ENCODE results near the gene RHOV. TPM values are rescaled to one million over a fixed set of nuclear protein-coding genes. Genes with fewer than 3 reads are reported as not detected.

RHOV gene
- polyA plus RNA-seq, 2 of the 4 experiments (the other 2 are of a cell fraction), result 7.6 to 13.0 TPM

DNA sequence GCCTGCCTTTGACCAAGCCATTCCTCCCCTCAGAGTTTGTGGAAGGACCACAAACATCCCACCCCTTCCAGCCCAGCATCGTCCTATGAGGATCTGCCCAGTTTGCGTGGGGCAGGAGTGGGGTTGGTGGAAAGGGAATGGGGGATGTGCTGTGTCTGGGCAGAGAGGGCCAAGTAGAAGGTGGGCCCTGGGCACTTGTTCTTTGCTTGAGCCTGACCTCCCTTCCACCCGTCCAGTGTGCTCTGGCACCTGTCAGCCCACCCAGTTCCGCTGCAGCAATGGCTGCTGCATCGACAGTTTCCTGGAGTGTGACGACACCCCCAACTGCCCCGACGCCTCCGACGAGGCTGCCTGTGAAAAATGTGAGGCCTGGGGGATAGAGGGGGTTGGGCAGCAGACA is 19.9 kb downstream of the RHOV start:
- Histone ChIP-seq H3K4me1 (peaks cover 20% of the 10 kb centered on the region), H3K27ac (no peak overlapping the region), H3K4me2 (no peak overlapping the region), H3K9me3 (no peaks in the 10 kb centered on the region), H3K4me3 (no peak overlapping the region)
- no peak for TF ChIP-seq JUN (IDR thresholded peaks at IDR 0.05)
- no peak for TF ChIP-seq SMC3 (IDR thresholded peaks at IDR 0.05)
- no peak for TF ChIP-seq EHMT2 (IDR thresholded peaks at IDR 0.05; ENCODE audit: low read depth)
- TF ChIP-seq MAZ (IDR thresholded peaks at IDR 0.05; ENCODE audit: borderline replicate concordance, low read depth, low read length), result no peak
- TF ChIP-seq JUNB (IDR thresholded peaks at IDR 0.05), result no peak
- TF ChIP-seq FOSB (CRISPR knock-in tag; IDR thresholded peaks at IDR 0.05), result no peak
- TF ChIP-seq, protein P1, sequence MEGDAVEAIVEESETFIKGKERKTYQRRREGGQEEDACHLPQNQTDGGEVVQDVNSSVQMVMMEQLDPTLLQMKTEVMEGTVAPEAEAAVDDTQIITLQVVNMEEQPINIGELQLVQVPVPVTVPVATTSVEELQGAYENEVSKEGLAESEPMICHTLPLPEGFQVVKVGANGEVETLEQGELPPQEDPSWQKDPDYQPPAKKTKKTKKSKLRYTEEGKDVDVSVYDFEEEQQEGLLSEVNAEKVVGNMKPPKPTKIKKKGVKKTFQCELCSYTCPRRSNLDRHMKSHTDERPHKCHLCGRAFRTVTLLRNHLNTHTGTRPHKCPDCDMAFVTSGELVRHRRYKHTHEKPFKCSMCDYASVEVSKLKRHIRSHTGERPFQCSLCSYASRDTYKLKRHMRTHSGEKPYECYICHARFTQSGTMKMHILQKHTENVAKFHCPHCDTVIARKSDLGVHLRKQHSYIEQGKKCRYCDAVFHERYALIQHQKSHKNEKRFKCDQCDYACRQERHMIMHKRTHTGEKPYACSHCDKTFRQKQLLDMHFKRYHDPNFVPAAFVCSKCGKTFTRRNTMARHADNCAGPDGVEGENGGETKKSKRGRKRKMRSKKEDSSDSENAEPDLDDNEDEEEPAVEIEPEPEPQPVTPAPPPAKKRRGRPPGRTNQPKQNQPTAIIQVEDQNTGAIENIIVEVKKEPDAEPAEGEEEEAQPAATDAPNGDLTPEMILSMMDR (IDR thresholded peaks at IDR 0.05), result no peak
- TF ChIP-seq POLR2AphosphoS2 (conservative IDR thresholded peaks at IDR 0.05; ENCODE audit: low read length), result no peak
- TF ChIP-seq, protein P2, sequence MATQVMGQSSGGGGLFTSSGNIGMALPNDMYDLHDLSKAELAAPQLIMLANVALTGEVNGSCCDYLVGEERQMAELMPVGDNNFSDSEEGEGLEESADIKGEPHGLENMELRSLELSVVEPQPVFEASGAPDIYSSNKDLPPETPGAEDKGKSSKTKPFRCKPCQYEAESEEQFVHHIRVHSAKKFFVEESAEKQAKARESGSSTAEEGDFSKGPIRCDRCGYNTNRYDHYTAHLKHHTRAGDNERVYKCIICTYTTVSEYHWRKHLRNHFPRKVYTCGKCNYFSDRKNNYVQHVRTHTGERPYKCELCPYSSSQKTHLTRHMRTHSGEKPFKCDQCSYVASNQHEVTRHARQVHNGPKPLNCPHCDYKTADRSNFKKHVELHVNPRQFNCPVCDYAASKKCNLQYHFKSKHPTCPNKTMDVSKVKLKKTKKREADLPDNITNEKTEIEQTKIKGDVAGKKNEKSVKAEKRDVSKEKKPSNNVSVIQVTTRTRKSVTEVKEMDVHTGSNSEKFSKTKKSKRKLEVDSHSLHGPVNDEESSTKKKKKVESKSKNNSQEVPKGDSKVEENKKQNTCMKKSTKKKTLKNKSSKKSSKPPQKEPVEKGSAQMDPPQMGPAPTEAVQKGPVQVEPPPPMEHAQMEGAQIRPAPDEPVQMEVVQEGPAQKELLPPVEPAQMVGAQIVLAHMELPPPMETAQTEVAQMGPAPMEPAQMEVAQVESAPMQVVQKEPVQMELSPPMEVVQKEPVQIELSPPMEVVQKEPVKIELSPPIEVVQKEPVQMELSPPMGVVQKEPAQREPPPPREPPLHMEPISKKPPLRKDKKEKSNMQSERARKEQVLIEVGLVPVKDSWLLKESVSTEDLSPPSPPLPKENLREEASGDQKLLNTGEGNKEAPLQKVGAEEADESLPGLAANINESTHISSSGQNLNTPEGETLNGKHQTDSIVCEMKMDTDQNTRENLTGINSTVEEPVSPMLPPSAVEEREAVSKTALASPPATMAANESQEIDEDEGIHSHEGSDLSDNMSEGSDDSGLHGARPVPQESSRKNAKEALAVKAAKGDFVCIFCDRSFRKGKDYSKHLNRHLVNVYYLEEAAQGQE (IDR thresholded peaks at IDR 0.05), result no peak
- TF ChIP-seq, protein P3, sequence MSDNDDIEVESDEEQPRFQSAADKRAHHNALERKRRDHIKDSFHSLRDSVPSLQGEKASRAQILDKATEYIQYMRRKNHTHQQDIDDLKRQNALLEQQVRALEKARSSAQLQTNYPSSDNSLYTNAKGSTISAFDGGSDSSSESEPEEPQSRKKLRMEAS (IDR thresholded peaks at IDR 0.05), result no peak
- TF ChIP-seq KDM1A (IDR thresholded peaks at IDR 0.05; ENCODE audit: low read depth), result no peak
- TF ChIP-seq, protein P4, sequence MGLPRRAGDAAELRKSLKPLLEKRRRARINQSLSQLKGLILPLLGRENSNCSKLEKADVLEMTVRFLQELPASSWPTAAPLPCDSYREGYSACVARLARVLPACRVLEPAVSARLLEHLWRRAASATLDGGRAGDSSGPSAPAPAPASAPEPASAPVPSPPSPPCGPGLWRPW (IDR thresholded peaks at IDR 0.05), result no peak
- TF ChIP-seq CBX2 (IDR thresholded peaks at IDR 0.05; ENCODE audit: borderline replicate concordance, low read depth), result no peak
- no peak for TF ChIP-seq ZFP36 (IDR thresholded peaks at IDR 0.05; ENCODE audit: borderline replicate concordance, partially characterized antibody)
- TF ChIP-seq HOXB5 (CRISPR knock-in tag; IDR thresholded peaks at IDR 0.05), result no peak
- no peak for TF ChIP-seq CHD2 (IDR thresholded peaks at IDR 0.05; ENCODE audit: low read length, partially characterized antibody)
- no peak for TF ChIP-seq RFX5 (IDR thresholded peaks at IDR 0.05)
- TF ChIP-seq MYC (IDR thresholded peaks at IDR 0.05; ENCODE audit: borderline replicate concordance, low read length), result no peak
- no peak for TF ChIP-seq EHF (CRISPR knock-in tag; IDR thresholded peaks at IDR 0.05)
- 98% methylated on average over 4 of the region's 10 CpGs for WGBS (ENCODE audit: missing lambda C conversion rate)
- POLR2A ChIA-PET, result no interaction called here
- ATAC-seq, result no peak
- CTCF ChIA-PET, result interaction anchor here (1.4 to 9.3 kb wide), 3 partner anchors 11 to 178 kb away, joined by 3 to 156 read pairs (median 5); partner anchors contain the start of gene SPINT1
- no peak for FAIRE-seq
- DNase-seq (ENCODE audit: low read depth in 1 of 2, low spot score in 1 of 2), result no peak

DNA sequence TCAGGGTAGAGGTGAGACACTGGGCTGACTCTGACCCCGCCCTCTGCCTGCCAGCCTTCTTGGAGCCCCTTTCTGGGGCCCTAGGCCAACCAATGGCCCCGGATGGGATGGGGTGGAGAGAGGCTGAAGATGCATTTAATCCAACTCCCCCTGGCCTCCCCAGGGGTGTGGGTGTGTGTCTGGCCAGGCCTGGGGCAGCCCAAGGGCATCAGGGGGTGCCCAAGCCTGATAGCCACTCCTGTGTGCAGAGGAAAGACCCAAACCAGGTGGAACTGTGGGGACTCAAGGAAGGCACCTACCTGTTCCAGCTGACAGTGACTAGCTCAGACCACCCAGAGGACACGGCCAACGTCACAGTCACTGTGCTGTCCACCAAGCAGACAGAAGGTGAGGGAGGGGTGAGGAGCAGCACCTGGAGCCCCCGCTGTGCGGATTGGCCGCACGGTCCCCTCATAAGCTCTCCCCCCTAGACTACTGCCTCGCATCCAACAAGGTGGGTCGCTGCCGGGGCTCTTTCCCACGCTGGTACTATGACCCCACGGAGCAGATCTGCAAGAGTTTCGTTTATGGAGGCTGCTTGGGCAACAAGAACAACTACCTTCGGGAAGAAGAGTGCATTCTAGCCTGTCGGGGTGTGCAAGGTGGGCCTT is 20.7 kb downstream of the RHOV start:
- ChIA-PET POLR2A (no interaction called here), CTCF (interaction anchor here (1.4 to 9.3 kb wide), 3 partner anchors 10 to 179 kb away, joined by 3 to 156 read pairs (median 5); partner anchors contain the start of gene SPINT1)
- Histone ChIP-seq H3K9me3 (no peaks in the 10 kb centered on the region), H3K4me1 (peaks cover 13% of the 10 kb centered on the region), H3K4me2 (no peak overlapping the region), H3K4me3 (no peak overlapping the region), H3K27ac (no peak overlapping the region)
- 84% methylated on average over 13 of the region's 16 CpGs for WGBS (ENCODE audit: missing lambda C conversion rate)
- ATAC-seq (no peak), DNase-seq (ENCODE audit: low read depth in 1 of 2, low spot score in 1 of 2) (no peak), FAIRE-seq (no peak)
- no peak for TF ChIP-seq CHD2 (IDR thresholded peaks at IDR 0.05; ENCODE audit: low read length, partially characterized antibody)
- no peak for TF ChIP-seq FOSL2 (IDR thresholded peaks at IDR 0.05)
- no peak for TF ChIP-seq FOSL2 (CRISPR knock-in tag; IDR thresholded peaks at IDR 0.05)
- TF ChIP-seq, protein P5, sequence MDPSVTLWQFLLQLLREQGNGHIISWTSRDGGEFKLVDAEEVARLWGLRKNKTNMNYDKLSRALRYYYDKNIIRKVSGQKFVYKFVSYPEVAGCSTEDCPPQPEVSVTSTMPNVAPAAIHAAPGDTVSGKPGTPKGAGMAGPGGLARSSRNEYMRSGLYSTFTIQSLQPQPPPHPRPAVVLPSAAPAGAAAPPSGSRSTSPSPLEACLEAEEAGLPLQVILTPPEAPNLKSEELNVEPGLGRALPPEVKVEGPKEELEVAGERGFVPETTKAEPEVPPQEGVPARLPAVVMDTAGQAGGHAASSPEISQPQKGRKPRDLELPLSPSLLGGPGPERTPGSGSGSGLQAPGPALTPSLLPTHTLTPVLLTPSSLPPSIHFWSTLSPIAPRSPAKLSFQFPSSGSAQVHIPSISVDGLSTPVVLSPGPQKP (IDR thresholded peaks at IDR 0.05; ENCODE audit: low read depth, low read length), result no peak
- no peak for TF ChIP-seq ZNF302 (CRISPR knock-in tag; IDR thresholded peaks at IDR 0.05)
- TF ChIP-seq RCOR1 (IDR thresholded peaks at IDR 0.05; ENCODE audit: low read depth, low read length), result no peak
- TF ChIP-seq KDM5A (IDR thresholded peaks at IDR 0.05), result no peak
- TF ChIP-seq RNF2 (IDR thresholded peaks at IDR 0.05; ENCODE audit: borderline replicate concordance, low read depth), result no peak
- TF ChIP-seq HDAC2 (IDR thresholded peaks at IDR 0.05), result no peak
- no peak for TF ChIP-seq PHF8 (IDR thresholded peaks at IDR 0.05; ENCODE audit: borderline replicate concordance, low read depth)
- TF ChIP-seq, protein P6, sequence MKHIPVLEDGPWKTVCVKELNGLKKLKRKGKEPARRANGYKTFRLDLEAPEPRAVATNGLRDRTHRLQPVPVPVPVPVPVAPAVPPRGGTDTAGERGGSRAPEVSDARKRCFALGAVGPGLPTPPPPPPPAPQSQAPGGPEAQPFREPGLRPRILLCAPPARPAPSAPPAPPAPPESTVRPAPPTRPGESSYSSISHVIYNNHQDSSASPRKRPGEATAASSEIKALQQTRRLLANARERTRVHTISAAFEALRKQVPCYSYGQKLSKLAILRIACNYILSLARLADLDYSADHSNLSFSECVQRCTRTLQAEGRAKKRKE (CRISPR knock-in tag; IDR thresholded peaks at IDR 0.05; ENCODE audit: low read depth), result no peak
- TF ChIP-seq MAZ (IDR thresholded peaks at IDR 0.05; ENCODE audit: borderline replicate concordance, low read depth, low read length), result no peak

Measured in A549 (cell line).